Endothelial cell (in vitro differentiated cells): ENCODE data around the gene KRTAP5-11. TPM values are rescaled to one million over a fixed set of nuclear protein-coding genes. Genes with fewer than 3 reads are reported as not detected.
"Not testable (repeated sequence)": the region's sequence is repeated elsewhere in the genome, so short reads cannot be mapped to it uniquely, and the experiment has no call there.

Experiments used
- DNase-seq: peaks from one replicate; pipeline ENCODE4 v3.0.0; 2021; ENCODE audit warnings: low spot score
- H3K27ac Mint-ChIP-seq: one replicate; pipeline ENCODE4 v1.8.0; 2021; ENCODE audit warnings: mixed read lengths, inconsistent platforms; ENCODE audit not compliant: unreplicated experiment
- H3K27me3 Mint-ChIP-seq: one replicate; pipeline ENCODE4 v1.8.0; 2021; ENCODE audit warnings: mild to moderate bottlenecking, moderate library complexity, mixed read lengths, inconsistent platforms; ENCODE audit not compliant: unreplicated experiment
- H3K36me3 Mint-ChIP-seq: one replicate; pipeline ENCODE4 v1.8.0; 2021; ENCODE audit warnings: mild to moderate bottlenecking, low read depth, mixed read lengths, inconsistent platforms; ENCODE audit not compliant: unreplicated experiment
- H3K4me1 Mint-ChIP-seq: one replicate; pipeline ENCODE4 v1.8.0; 2021; ENCODE audit warnings: mild to moderate bottlenecking, mixed read lengths, inconsistent platforms; ENCODE audit not compliant: unreplicated experiment
- H3K4me3 Mint-ChIP-seq: one replicate; pipeline ENCODE4 v1.8.0; 2021; ENCODE audit warnings: mild to moderate bottlenecking, mixed read lengths, inconsistent platforms; ENCODE audit not compliant: unreplicated experiment
- H3K9me3 Mint-ChIP-seq: one replicate; pipeline ENCODE4 v1.8.0; 2021; ENCODE audit warnings: mixed read lengths, inconsistent platforms; ENCODE audit not compliant: unreplicated experiment
- CTCF ChIP-seq: fragments of 200-600 bp; sonication (generic); IDR thresholded peaks from one replicate; pipeline ENCODE4 v1.5.0; 2021; ENCODE audit warnings: antibody characterized with exemption; ENCODE audit not compliant: unreplicated experiment
- total RNA-seq: library from RNA; stranded (reverse); fragmentation: NEBNext Ultra II Directional; extraction: Animal tissue kit (Norgen Biotek cat#: 25700); gene quantifications from one replicate; pipeline ENCODE4 v1.2.1, GENCODE V29; 2021; ENCODE audit not compliant: unreplicated experiment

KRTAP5-11 gene
- total RNA-seq, 1 donor from 2014 or later: not detected

DNA sequence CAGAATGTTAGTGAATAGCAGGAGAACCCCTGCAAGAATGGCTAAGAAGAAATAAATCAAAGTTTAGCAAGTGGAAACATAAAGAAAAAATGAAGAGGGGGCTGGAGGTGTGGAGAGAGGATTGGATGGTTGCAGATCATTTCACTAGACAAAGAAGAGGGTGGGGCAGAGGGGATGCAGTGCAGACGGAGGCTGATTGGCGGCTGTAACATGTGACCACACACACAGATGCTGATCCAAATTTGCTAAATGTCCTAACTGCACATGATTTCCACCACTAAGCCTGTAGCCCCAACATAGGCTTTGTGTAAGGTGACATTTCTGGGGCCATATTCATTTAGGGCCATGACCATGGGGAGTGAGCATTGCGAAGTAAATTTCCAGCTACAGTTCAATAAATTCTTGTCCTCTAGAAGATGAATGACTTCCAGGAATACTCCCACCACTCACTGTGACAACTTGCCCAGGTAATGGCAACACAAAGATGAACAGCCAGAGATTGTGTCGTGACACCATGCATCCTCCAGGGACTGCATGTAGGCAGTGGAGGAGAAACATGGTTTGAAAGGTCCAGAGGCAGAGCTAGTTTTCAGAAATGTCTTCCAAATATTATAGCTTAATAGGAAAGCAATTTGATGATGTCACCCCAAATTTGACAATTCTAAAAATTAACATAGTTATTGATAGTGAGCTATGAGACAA lies 6.8 kb downstream of the KRTAP5-11 start:
- no peak overlapping the region for H3K27ac Mint-ChIP-seq
- peaks cover 1% of the 10 kb centered on the region for H3K27me3 Mint-ChIP-seq
- H3K4me3 Mint-ChIP-seq: no peak overlapping the region
- no peak for TF ChIP-seq CTCF
- no peaks in the 10 kb centered on the region for H3K36me3 Mint-ChIP-seq
- peaks cover 13% of the 10 kb centered on the region for H3K4me1 Mint-ChIP-seq
- no peak for DNase-seq
- no peaks in the 10 kb centered on the region for H3K9me3 Mint-ChIP-seq

DNA sequence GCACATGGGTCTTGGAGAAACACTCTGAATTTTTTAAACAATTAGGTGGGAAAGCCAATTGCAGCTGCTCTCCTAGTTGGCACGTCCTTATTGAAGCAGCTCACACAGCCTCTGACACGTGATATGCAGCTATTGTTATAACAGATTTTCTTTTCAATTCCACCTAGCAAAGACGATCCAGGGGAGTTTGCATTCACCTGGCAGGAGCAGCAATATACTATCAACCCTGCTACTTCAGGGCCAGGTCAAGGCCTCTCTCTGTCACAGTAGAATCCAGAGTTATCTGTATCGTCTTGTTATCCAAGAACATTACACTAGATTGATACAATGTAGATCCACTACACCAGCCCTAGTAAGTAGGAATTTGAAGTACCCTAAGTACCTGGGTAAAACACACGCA lies 8.3 kb downstream of the KRTAP5-11 start:
- H3K4me3 Mint-ChIP-seq: no peak overlapping the region
- H3K27me3 Mint-ChIP-seq: peaks cover 1% of the 10 kb centered on the region
- DNase-seq: no peak
- no peaks in the 10 kb centered on the region for H3K36me3 Mint-ChIP-seq
- peaks cover 4% of the 10 kb centered on the region for H3K4me1 Mint-ChIP-seq
- no peaks in the 10 kb centered on the region for H3K9me3 Mint-ChIP-seq
- H3K27ac Mint-ChIP-seq: no peak overlapping the region
- no peak for TF ChIP-seq CTCF

DNA sequence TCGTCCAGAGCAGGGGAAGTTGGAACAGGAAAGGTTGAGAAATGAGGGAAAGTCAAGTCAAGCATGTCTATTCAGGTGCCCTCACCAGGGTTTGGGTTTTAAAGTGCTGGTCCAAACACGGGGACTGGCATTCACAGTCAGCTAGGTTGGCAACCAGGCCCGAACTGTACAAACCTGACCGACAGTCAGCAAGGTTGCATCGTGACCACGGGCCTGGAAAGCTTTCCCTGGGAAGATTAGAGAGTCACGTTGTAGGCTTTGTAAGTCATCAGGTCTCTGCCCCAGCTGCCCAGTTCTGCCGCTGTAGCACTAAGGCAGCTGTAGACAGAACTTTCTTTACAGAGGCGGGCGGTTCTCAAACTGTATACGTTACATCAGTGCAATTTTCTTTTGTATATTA lies 9.9 kb downstream of the KRTAP5-11 start:
- TF ChIP-seq CTCF: no peak
- H3K27me3 Mint-ChIP-seq: peaks cover 1% of the 10 kb centered on the region
- H3K4me1 Mint-ChIP-seq: no peaks in the 10 kb centered on the region
- H3K9me3 Mint-ChIP-seq: no peaks in the 10 kb centered on the region
- no peak overlapping the region for H3K4me3 Mint-ChIP-seq
- DNase-seq: no peak
- H3K36me3 Mint-ChIP-seq: no peaks in the 10 kb centered on the region
- no peak overlapping the region for H3K27ac Mint-ChIP-seq

GRCh38 chr11:71571101-71571850 lies 11.4 kb downstream of the KRTAP5-11 start:
- not testable (repeated sequence) for H3K36me3 Mint-ChIP-seq, H3K9me3 Mint-ChIP-seq, H3K27ac Mint-ChIP-seq, H3K4me3 Mint-ChIP-seq, H3K27me3 Mint-ChIP-seq, DNase-seq
- H3K4me1 Mint-ChIP-seq: peaks cover 15% of the 10 kb centered on the region

DNA sequence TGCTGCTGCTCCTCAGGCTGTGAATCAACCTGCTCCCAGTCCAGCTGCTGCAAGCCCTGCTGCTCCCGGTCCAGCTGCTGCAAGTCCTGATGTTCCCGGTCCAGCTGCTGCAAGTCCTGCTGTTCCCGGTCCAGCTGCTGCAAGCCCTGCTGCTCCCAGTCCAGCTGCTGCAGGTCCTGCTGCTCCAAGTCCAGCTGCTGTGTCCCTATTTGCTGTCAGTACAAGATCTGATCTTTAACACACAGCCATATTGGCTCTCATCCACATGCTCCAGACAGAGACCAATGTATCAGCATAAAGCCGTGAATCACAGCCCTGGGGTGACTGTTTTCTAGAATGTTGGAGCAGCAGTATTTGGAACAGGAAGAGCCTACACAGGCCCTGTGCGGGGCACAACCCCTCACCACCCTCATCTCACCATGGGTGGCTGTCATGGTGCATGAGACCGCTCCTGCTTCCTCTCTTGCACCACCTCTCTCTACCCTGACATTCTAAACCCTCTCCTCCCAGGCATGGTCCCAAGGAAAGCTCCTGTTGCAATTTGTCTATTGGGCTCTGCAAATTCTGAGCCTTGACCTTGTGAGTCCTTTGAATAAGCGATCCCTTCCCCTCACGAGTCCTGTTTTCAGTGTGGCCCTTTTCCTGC lies 13.8 kb downstream of the KRTAP5-11 start:
- H3K27me3 Mint-ChIP-seq: peaks cover 8% of the 10 kb centered on the region
- no peaks in the 10 kb centered on the region for H3K36me3 Mint-ChIP-seq
- no peak for TF ChIP-seq CTCF
- H3K4me1 Mint-ChIP-seq: peaks cover 22% of the 10 kb centered on the region
- H3K4me3 Mint-ChIP-seq: no peak overlapping the region
- no peak overlapping the region for H3K27ac Mint-ChIP-seq
- no peak for DNase-seq
- no peaks in the 10 kb centered on the region for H3K9me3 Mint-ChIP-seq

- DNase-seq, H3K4me3 Mint-ChIP-seq, H3K27me3 Mint-ChIP-seq, H3K27ac Mint-ChIP-seq, H3K9me3 Mint-ChIP-seq, H3K36me3 Mint-ChIP-seq: not testable (repeated sequence)
- H3K4me1 Mint-ChIP-seq: peaks cover 22% of the 10 kb centered on the region
Measured at GRCh38 chr11:71567633-71568032, 15.0 kb downstream of the KRTAP5-11 start.

DNA sequence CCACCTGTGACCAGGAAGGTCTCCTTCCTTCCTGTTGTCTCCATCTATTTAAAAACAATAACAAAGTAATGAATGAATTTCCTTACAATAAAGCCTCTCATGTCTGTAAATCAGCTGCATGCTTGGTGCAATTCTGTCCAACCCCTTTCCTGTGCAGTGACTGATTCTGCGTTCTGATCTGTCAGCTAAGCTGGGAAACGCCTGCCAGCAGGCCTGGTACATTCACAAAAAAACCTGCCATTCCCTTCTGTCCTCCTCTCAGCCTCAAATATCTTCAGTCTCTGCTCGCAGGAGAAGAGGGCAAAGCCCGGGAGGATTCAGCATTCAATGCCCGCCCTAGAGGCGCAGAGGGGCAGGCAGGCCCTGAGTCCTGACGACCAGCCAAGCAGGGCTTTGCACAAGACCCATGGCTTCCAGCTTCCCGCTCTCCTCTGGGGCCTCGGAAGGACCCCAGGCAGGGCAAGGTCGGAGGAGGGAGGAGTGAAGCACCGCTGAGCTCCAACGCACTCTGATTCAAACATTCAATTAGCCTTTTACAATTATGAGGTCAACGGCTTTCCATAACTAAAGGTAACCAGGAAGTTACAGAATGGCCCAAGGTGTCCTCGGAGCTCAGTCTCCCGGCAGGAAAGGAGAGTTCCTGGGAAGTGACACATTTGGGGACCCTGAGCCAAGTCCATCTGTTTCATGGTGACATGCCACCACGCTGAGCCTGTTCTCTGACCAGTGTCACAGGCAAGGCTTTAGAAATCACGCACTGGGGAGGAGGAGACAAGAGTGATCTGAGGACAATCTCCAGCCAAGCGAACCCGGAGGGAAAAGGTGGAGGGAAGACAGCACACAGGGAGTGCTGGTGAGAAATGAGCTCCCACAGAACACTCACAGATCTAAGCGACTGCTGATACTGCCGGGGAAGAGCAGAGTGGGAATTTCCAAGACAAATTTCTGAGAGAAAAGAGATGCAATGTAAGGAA lies 15.8 kb downstream of the KRTAP5-11 start:
- not testable (repeated sequence) for H3K36me3 Mint-ChIP-seq, H3K9me3 Mint-ChIP-seq, H3K4me3 Mint-ChIP-seq, H3K27ac Mint-ChIP-seq, H3K27me3 Mint-ChIP-seq, DNase-seq
- peaks cover 22% of the 10 kb centered on the region for H3K4me1 Mint-ChIP-seq
